C4-2B (cell line): ENCODE measurements around the gene IRF3.

ENCODE experiments used
- H3K27ac ChIP-seq: fragments of 450-650 bp; 2 replicates; pipeline ENCODE4 v1.5.1; 2017
- ZFX ChIP-seq: fragments of 450-650 bp; IDR thresholded peaks from 2 replicates; pipeline ENCODE4 v1.6.1; 2017
- TF ChIP-seq, protein P1 (sequence below): fragments of 450-650 bp; conservative IDR thresholded peaks from 2 replicates; pipeline ENCODE4 v1.5.1; 2017; ENCODE audit warnings: mild to moderate bottlenecking

Gene IRF3

DNA sequence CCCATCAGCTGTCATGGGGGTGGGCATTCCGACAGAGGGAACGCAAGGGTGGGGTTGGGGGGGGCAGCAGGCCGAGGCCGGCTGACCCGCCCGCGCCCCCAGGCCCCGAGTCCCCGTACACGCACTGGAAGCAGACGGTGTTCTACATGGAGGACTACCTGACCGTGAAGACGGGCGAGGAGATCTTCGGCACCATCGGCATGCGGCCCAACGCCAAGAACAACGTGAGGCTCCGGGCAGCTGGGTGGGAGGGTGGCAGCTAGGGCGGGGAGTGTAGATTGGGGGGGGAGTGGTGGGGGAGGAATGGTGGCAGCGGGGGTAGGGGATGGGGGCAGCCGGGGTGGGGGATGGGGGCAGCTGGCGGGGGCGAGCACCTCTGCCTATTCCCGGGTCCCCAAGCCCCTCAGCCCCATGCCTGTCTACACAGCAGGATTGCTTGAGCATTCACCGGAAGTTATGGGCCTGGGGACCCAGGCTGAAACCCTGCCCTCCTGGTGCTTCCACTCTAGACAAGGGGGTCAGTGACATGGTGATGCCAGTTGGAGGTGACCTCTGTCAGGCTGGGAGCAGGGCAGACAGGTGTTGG, 20.9 kb upstream of the IRF3 start:
- TF ChIP-seq, protein P1, sequence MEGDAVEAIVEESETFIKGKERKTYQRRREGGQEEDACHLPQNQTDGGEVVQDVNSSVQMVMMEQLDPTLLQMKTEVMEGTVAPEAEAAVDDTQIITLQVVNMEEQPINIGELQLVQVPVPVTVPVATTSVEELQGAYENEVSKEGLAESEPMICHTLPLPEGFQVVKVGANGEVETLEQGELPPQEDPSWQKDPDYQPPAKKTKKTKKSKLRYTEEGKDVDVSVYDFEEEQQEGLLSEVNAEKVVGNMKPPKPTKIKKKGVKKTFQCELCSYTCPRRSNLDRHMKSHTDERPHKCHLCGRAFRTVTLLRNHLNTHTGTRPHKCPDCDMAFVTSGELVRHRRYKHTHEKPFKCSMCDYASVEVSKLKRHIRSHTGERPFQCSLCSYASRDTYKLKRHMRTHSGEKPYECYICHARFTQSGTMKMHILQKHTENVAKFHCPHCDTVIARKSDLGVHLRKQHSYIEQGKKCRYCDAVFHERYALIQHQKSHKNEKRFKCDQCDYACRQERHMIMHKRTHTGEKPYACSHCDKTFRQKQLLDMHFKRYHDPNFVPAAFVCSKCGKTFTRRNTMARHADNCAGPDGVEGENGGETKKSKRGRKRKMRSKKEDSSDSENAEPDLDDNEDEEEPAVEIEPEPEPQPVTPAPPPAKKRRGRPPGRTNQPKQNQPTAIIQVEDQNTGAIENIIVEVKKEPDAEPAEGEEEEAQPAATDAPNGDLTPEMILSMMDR: no peak
- TF ChIP-seq ZFX: no peak
- H3K27ac ChIP-seq: no peak overlapping the region

DNA sequence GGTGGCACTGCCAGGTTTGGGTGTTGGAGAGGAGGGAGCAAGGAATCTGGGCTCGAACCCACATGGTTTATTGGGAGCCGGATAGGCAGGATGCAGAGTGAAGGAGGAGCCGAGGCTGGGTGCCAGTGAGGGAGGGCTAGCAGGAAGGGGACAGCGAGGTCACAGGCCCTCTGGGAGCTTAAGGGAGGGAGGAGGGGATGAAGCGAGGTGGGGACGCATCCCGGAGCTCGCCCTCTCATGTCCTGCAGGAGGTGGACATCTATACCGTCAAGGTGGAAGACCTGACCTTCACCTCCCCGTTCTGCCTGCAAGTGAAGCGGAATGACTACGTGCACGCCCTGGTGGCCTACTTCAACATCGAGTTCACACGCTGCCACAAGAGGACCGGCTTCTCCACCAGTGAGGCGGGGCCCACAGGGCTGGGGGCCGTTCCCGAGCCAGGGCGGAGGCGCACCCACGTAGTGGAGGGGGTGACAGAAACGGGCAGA, 20.2 kb upstream of the IRF3 start:
- H3K27ac ChIP-seq: no peak overlapping the region
- TF ChIP-seq, protein P1: no peak
- TF ChIP-seq ZFX: no peak

DNA sequence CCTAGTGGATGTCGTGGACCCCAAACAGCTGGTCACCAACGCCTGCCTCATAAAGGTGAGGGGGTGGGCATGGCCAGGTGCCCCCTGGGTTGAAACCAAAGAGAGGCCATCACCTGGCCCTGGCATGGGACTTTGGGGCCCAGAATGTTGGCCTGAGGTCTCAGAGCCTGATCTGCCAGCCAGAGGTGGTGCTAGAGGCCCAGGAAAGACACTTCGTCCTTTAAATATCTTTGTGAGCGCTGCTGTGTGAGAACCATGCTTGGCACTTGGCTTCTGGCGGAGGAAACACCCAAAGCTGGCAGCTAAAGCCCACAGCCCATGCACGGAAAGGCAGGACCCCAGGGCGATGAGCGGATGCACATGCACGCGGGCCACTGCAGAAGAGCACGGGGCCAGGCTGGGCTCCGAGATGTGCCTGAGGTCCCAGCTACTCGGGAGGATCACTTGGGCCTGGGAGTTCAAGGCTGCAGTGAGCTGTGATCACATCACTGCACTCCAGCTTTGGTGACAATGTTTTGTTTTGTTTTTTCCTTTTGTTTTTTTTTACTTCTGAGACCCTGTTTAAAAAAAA, 19.4 kb upstream of the IRF3 start:
- no peak overlapping the region for H3K27ac ChIP-seq
- TF ChIP-seq ZFX: no peak
- TF ChIP-seq, protein P1: no peak; the same call in 1 of the 2 replicates

DNA sequence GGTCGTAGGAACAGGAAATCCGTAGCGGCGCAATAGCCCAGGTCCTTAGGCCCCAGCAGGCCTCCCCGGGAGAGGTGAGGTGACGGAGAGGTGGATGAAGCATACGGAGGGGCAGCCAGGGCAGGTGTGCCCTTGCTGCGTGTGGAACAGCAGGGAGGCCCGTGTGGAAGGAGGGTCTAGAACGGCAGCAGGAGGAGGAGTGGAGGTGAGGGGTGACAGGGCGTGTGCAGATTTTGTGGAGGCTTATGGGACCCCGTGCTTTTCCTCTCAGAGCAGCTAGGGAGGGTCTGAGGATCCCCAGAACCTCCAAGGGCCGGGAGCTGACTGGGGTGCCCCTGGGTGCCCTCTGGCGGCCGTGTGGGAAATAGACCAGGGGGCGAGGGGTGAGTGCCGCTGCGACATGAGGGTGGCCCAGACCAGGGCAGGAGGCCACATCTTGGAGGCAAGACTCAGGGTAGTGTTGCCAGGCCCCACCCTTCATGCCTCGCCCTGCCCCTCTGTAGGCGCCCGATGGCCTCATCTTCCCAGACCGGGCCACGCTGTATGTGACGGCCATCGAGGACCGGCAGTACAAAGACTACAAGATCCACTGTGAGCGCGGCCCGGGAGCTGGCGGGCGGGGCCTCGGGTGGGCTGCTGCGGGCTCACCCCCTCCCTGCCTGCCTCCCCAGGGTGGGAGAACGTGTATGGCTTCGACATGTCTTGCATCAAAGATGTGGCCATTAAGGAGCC, 18.8 kb upstream of the IRF3 start:
- TF ChIP-seq, protein P1: peak; percentile 83
- no peak for TF ChIP-seq ZFX

DNA sequence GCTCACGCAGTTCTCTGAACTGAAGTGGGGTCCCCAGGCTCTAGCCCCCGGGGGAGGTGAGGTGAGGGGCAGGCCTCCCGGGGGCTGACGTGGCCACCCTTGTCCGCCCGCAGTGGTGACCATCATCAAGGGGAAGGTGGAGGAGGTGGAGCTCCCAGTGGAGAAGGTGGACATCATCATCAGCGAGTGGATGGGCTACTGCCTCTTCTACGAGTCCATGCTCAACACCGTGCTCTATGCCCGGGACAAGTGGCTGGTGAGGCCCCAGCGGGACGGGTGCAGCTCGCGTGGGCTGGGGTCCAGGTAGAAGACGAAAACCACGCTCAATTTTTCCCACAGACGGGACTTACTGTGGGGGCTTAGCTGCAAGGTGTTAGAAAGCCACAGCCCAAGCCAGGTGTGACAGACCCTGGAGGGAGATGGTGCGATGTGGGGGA, 18.2 kb upstream of the IRF3 start:
- no peak for TF ChIP-seq ZFX
- TF ChIP-seq, protein P1: no peak
- H3K27ac ChIP-seq: no peak overlapping the region

More for the DNA sequence above, 18.8 kb upstream of the IRF3 start:
- H3K27ac ChIP-seq: no peak overlapping the region

DNA sequence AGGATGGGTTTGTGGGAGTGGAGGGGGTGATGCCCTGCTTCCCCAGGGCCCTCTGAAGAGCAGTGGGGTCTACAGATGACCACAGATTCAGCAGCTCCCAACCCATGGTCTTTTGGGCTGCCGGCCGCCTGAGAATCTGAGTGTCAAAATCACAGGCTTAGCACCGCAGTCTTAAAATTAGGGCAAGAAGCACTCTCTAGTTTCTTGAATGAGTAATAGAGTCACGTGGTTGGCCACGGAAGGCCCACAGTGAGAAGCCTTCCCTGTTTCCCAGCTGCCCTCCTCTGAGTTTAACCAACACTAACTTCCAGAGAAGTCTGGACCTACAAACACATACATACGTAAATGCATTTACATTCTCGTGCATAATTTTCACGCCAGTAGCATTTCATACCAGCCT, 16.6 kb upstream of the IRF3 start:
- no peak overlapping the region for H3K27ac ChIP-seq
- TF ChIP-seq, protein P1: no peak
- no peak for TF ChIP-seq ZFX

DNA sequence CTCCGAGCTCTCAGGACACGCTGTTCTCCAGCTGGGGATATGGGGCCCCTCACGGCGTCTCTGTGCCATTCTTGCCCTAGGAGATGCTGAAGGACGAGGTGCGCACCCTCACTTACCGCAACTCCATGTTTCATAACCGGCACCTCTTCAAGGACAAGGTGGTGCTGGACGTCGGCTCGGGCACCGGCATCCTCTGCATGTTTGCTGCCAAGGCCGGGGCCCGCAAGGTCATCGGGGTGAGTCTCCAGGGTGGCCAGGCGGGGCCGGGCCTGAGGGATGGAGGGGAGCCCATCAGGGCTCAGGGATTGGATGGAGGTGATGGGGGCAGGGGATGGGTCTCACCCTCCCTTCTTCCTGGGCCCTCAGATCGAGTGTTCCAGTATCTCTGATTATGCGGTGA, 16.2 kb upstream of the IRF3 start:
- no peak overlapping the region for H3K27ac ChIP-seq
- no peak for TF ChIP-seq ZFX
- TF ChIP-seq, protein P1: no peak
